GM12872 (cell line): ENCODE results near the gene FBXO34.
A peak's percentile ranks its signal among the peaks of the same experiment; 100 is the strongest.

Experiments
- TF ChIP-seq, protein P1 (sequence below): IDR thresholded peaks from 3 replicates; pipeline ENCODE4 v1.5.1; 2011; ENCODE audit warnings: low read depth, mild to moderate bottlenecking, low read length, moderate library complexity; ENCODE audit not compliant: insufficient read depth

The FBXO34 gene

DNA sequence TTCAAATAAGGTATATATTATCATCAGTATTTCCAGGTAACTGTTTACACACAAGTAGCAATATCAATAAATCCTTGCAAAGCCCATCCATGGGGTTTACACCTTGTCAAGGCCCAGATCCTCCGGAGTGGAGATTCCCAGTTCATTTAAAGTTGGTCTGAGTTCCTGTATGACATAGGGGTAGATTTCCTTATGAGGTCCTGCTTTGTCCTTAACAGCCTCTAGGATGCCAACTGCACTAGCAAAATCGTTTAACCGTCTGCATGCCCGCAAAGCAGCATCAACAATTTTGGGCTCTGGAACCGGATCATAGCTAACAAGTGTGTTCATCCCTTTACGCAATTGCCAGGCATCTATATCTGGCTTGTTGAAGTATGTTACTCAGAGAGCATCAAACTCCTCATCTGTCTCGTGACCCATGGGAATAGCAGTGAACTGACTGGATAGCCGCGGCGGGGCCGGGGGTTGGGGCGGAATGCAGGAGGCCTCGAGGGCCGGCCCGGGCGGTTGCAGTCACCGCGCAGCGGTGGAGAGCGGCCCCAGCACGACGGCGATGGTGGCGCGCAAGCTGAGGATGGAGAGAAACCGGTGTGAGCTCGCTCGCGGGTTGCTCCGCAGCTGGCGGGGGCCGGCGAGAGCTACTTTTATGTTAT is 30.6 kb upstream of the FBXO34 start:
- TF ChIP-seq, protein P1, sequence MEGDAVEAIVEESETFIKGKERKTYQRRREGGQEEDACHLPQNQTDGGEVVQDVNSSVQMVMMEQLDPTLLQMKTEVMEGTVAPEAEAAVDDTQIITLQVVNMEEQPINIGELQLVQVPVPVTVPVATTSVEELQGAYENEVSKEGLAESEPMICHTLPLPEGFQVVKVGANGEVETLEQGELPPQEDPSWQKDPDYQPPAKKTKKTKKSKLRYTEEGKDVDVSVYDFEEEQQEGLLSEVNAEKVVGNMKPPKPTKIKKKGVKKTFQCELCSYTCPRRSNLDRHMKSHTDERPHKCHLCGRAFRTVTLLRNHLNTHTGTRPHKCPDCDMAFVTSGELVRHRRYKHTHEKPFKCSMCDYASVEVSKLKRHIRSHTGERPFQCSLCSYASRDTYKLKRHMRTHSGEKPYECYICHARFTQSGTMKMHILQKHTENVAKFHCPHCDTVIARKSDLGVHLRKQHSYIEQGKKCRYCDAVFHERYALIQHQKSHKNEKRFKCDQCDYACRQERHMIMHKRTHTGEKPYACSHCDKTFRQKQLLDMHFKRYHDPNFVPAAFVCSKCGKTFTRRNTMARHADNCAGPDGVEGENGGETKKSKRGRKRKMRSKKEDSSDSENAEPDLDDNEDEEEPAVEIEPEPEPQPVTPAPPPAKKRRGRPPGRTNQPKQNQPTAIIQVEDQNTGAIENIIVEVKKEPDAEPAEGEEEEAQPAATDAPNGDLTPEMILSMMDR: no peak

DNA sequence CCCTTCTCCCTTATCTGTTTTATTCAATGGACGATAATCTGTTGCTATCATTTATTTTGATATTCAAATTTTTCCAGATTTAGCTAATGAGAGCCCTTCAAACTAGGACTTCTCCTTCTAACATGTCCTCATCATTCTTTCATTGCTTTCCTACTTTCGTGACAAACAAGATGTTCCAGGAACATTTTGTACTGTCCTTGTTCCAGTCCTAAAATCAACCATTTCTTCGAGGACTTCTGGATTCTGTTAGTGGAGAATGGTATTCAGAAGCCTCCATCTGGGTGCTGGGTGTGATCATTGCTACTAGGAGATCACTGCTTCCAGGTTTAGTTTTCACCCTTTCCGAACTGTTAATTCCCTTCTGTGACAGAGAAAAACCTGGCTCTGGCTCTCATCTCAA is 29.5 kb upstream of the FBXO34 start:
- TF ChIP-seq, protein P1: no peak

DNA sequence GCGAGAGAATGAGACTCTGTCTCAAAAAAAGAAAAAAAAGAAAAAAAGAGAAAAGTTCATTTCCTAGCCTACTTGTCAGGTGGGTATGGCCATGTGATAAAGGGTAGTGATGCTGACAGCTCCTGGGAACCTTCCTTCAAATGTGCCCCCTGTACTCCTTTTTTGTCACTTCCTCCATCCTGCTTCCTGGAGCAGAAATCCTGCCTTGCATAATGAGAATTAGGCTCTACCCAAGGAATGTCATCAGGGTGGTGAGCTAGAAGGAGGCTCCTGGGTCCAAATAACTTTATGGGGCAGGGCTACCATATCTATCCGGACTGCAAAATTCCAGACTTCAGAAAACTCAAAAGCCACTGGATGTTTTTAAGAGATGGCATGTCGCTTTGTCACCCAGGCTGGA is 27.8 kb upstream of the FBXO34 start:
- TF ChIP-seq, protein P1: no peak

DNA sequence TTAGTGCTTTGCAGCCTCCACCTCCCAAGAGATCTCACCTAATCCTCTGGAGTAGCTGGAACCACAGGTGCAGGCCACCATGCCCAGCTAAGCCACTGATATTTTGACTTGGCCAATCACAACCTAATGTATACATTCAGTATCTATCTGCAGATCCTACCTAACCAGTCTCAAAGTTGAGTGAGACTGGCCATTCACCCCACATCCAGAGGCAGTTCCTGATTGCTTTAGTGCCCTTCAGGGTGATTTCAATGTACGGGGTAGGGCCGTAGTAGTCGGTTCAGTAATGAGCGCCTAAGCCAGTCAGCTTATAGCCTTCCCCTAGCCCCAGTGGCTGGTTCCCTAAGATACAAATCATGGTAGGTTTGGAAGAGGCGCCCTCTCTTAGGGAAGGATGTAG is 27.4 kb upstream of the FBXO34 start:
- TF ChIP-seq, protein P1: no peak

DNA sequence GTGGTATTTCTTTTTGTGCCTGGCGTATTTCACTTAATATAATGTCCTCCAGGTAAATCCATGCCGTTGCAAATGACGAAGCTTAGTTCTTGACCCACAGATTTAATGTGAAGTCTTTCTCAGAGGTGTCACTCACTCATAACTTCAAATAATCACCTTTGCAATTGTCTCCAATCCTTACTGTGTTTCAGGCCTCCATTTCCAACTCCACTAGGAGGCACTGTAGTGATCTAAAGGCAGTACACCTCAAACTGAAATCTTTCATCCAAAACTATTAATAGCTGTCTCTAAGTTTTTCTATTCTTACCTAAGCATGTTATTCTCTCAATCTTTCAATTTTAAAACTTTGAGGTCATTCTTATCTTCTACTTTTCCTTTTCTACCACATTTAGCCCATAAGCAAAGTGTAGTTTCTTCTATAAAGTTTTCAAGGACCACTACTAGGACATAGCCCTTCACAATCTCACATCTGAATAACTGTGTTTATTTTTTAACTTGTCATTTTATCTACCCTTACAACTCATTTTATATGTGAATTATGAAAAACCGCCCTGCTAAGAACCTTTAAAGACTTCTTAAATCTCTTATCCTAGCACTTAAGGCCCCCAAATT is 25.5 kb upstream of the FBXO34 start:
- TF ChIP-seq, protein P1: peak; percentile 75

DNA sequence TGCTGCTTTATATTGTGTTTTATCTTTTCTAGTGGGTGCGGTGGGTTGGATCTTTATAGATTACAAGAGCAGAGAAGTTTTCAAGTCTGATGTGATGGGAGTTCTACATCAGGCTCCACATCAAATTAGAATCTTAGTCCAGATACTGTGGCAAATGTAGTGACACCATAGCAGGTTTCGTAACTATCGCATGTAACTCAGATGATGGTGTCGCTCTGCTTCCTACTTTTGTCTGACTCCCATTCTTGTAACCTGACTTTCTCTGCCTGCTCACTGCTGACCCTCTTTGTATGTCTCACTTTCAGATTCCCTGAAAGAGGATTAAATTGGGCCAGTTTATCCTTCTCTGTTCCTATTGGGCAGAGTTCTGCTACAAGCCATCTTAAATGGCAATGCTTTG is 22.8 kb upstream of the FBXO34 start:
- TF ChIP-seq, protein P1: no peak

DNA sequence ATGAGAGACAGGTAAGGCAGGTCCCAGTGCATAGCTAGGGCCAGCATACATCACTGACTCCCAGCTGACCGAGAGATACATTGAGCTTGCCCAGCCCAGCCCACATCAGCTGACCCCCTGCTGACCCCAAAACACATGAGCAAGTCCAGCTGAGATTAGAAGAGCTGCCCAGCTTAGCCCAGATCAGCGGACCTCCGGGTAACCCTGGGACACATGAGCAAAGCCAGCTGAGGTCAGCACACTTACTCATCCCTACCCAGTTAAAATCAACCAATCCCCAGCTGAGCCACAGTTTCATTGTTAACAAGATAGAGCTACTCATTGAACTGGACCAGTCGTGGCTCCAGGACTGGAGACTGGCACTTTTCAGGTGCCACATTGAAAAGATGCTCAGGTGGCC is 21.8 kb upstream of the FBXO34 start:
- TF ChIP-seq, protein P1: no peak
